Esophagus muscularis mucosa (tissue), 4 donors: ENCODE measurements around the gene LRRC4C. TPM values are rescaled to one million over a fixed set of nuclear protein-coding genes. Genes with fewer than 3 reads are reported as not detected.
"Not testable (repeated sequence)": the region's sequence is repeated elsewhere in the genome, so short reads cannot be mapped to it uniquely, and the experiment has no call there.

Source experiments
- DNase-seq: peaks from one replicate; pipeline ENCODE4 v3.0.0-alpha.2; 2017; ENCODE audit errors: extremely low spot score
- H3K27ac ChIP-seq, 4 donors: fragments of 200-600 bp; sonication (generic); replicated peaks in 1 of 4; 1 replicate in 3 of 4; 2 replicates in 1 of 4; pipeline ENCODE4 v1.5.1; 2016 to 2019; ENCODE audit warnings: mild to moderate bottlenecking in 1 of 4
- H3K27me3 ChIP-seq, 4 donors: fragments of 200-600 bp; sonication (generic); one replicate each; pipeline versions ENCODE4 v1.5.1 to v1.6.0; 2016 to 2019
- H3K36me3 ChIP-seq, 4 donors: fragments of 200-600 bp; sonication (generic); one replicate each; pipeline ENCODE4 v1.5.1; 2016 to 2019
- H3K4me1 ChIP-seq, 4 donors: fragments of 200-600 bp; sonication (generic); one replicate each; pipeline ENCODE4 v1.5.1; 2016 to 2019
- H3K4me3 ChIP-seq, 4 donors: fragments of 200-600 bp; sonication (generic); 1 replicate in 2 of 4; 2 replicates in 2 of 4; pipeline ENCODE4 v1.5.1; 2016 to 2019; ENCODE audit warnings: mild to moderate bottlenecking in 4 of 4, moderate library complexity in 1 of 4
- H3K9me3 ChIP-seq, 4 donors: fragments of 200-600 bp; sonication (generic); 1 replicate in 3 of 4; 2 replicates in 1 of 4; pipeline ENCODE4 v1.5.1; 2016 to 2019
- EP300 ChIP-seq: sonication (generic); formaldehyde crosslinking; IDR thresholded peaks from one replicate; pipeline ENCODE4 v1.6.1; 2017; ENCODE audit warnings: antibody characterized with exemption
- POLR2A ChIP-seq: fragments of 450-650 bp; IDR thresholded peaks from one replicate; pipeline ENCODE4 v1.6.1; 2017; ENCODE audit warnings: antibody characterized with exemption, moderate library complexity, mild to moderate bottlenecking, low read depth
- POLR2AphosphoS5 ChIP-seq, 2 donors: sonication (generic); formaldehyde crosslinking; IDR thresholded peaks; one replicate each; pipeline ENCODE4 v1.6.1; 2017; ENCODE audit warnings: antibody characterized with exemption in 2 of 2
- WGBS: methylation state at CpG from one replicate; pipeline ENCODE4 v1.1.5; 2018; 5-methylcytosine and 5-hydroxymethylcytosine counted together
- intact Hi-C: fragments of 100-400 bp; cut with DNase I; formaldehyde crosslinking; loops from one replicate; pipeline ENCODE4 v1.15.1; 2023
- total RNA-seq, 4 donors: library from RNA; depleted of rRNA; stranded (reverse); fragments of >200 nt; gene quantifications; one replicate each; pipeline versions ENCODE4 v1.1.0 to v1.2.1, GENCODE V29; 2016
- TF ChIP-seq, protein P1 (sequence below), 3 experiments: fragments of 200-600 bp in 2 of 3; fragments of 450-650 bp in 1 of 3; sonication (generic) in 2 of 3; IDR thresholded peaks; one replicate each; pipeline ENCODE4 v1.5.1; 2017 to 2019; ENCODE audit warnings: antibody characterized with exemption in 3 of 3, mild to moderate bottlenecking in 2 of 3, moderate library complexity in 1 of 3

The LRRC4C gene
- total RNA-seq, 4 donors from 2014 or later: 1.2 to 4.0 (median 2.2) TPM

DNA sequence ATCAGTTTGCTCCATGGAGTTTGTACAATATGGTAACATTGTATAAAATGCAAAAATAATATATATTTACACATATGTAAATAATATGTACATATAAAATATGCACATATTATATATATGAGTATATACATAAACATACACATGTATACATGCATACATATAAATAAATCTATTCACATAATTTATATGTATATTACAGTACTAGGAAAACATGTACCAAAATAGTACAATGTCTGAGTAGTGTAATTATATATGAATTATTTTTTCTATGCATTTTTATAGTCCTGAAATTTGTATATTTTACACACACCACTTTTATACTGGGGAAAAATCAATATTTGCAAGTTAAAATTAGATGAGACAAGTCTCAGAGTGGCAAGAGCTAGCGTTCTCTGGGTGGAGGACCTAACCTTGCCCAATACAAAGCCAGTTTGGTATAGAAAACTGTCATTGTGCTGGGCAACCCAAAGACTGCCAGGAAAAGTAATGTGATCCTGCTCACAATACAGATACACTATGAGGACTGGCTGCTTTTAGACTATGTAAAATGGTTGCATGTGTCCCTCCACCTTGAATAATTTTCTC, 889.4 kb downstream of the LRRC4C start:
- no peak for DNase-seq
- WGBS: 95% methylated on average over 1 of the region's 1 CpG
- Histone ChIP-seq H3K36me3 (no peaks in the 10 kb centered on the region), H3K4me1 (no peaks in the 10 kb centered on the region), H3K9me3 (no peaks in the 10 kb centered on the region), H3K27me3 (no peaks in the 10 kb centered on the region), H3K27ac (no peak overlapping the region), H3K4me3 (no peak overlapping the region)
- intact Hi-C loops: no loop called here
- TF ChIP-seq, protein P1, sequence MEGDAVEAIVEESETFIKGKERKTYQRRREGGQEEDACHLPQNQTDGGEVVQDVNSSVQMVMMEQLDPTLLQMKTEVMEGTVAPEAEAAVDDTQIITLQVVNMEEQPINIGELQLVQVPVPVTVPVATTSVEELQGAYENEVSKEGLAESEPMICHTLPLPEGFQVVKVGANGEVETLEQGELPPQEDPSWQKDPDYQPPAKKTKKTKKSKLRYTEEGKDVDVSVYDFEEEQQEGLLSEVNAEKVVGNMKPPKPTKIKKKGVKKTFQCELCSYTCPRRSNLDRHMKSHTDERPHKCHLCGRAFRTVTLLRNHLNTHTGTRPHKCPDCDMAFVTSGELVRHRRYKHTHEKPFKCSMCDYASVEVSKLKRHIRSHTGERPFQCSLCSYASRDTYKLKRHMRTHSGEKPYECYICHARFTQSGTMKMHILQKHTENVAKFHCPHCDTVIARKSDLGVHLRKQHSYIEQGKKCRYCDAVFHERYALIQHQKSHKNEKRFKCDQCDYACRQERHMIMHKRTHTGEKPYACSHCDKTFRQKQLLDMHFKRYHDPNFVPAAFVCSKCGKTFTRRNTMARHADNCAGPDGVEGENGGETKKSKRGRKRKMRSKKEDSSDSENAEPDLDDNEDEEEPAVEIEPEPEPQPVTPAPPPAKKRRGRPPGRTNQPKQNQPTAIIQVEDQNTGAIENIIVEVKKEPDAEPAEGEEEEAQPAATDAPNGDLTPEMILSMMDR (IDR thresholded peaks at IDR 0.05): no peak
- no peak for TF ChIP-seq POLR2A
- TF ChIP-seq EP300: no peak
- TF ChIP-seq POLR2AphosphoS5 (IDR thresholded peaks at IDR 0.05): no peak

GRCh38 chr11:40567392-40567791, 892.1 kb downstream of the LRRC4C start:
- Histone ChIP-seq H3K9me3 (no peaks in the 10 kb centered on the region), H3K27me3 (no peaks in the 10 kb centered on the region), H3K36me3 (no peaks in the 10 kb centered on the region), H3K4me3 (no peak overlapping the region), H3K27ac (no peak overlapping the region), H3K4me1 (no peaks in the 10 kb centered on the region)
- WGBS: 77% methylated on average over 1 of the region's 1 CpG
- TF ChIP-seq EP300 (no peak), POLR2AphosphoS5 (IDR thresholded peaks at IDR 0.05) (no peak), POLR2A (no peak)
- TF ChIP-seq, protein P1 (IDR thresholded peaks at IDR 0.05): no peak
- intact Hi-C loops: no loop called here
- DNase-seq: no peak

DNA sequence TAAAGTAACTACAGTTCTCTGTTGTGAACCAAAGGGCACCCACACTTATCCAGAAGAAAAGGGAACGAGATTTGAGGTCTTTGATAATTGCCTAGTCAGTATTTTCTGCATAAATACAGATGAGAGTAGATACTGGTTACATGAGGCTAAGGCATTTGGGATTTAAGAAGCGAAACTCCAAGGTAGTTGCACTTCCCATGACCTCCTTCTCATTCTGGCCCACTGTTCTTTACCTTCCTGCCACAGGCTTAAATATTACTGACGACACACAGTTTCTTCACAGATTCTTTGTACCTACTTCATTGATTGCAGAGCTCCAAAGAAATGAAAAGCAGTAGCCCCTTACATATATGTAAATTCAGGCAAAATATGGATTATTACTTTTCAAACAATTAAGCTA, 915.3 kb downstream of the LRRC4C start:
- no peak for DNase-seq
- 63% methylated on average over 3 of the region's 3 CpGs for WGBS
- no peaks in the 10 kb centered on the region for H3K36me3 ChIP-seq
- peaks cover 0 to 3% (median 0%) of the 10 kb centered on the region in 4 donors for H3K9me3 ChIP-seq
- no peaks in the 10 kb centered on the region for H3K4me1 ChIP-seq
- H3K27ac ChIP-seq: no peak overlapping the region
- intact Hi-C loops: no loop called here
- H3K4me3 ChIP-seq: no peak overlapping the region
- H3K27me3 ChIP-seq: no peaks in the 10 kb centered on the region
- TF ChIP-seq, protein P1 (IDR thresholded peaks at IDR 0.05): no peak
- TF ChIP-seq POLR2AphosphoS5 (IDR thresholded peaks at IDR 0.05) (no peak), EP300 (no peak), POLR2A (no peak)

GRCh38 chr11:40542821-40543220, 916.6 kb downstream of the LRRC4C start:
- H3K27me3 ChIP-seq: no peaks in the 10 kb centered on the region
- H3K4me1 ChIP-seq: no peaks in the 10 kb centered on the region
- WGBS: 64% methylated on average over 1 of the region's 1 CpG
- intact Hi-C loops: no loop called here
- no peak overlapping the region for H3K27ac ChIP-seq
- H3K4me3 ChIP-seq: no peak overlapping the region
- TF ChIP-seq, protein P1 (IDR thresholded peaks at IDR 0.05): no peak
- no peak for TF ChIP-seq EP300
- no peak for TF ChIP-seq POLR2AphosphoS5 (IDR thresholded peaks at IDR 0.05)
- TF ChIP-seq POLR2A: no peak
- H3K36me3 ChIP-seq: no peaks in the 10 kb centered on the region
- DNase-seq: no peak
- H3K9me3 ChIP-seq: peaks cover 0 to 3% (median 0%) of the 10 kb centered on the region in 4 donors

GRCh38 chr11:40537734-40538133, 921.7 kb downstream of the LRRC4C start:
- Histone ChIP-seq H3K9me3 (no peaks in the 10 kb centered on the region), H3K4me1 (no peaks in the 10 kb centered on the region), H3K27me3 (no peaks in the 10 kb centered on the region), H3K4me3 (no peak overlapping the region), H3K27ac (no peak overlapping the region), H3K36me3 (no peaks in the 10 kb centered on the region)
- intact Hi-C loops: no loop called here
- TF ChIP-seq, protein P1 (IDR thresholded peaks at IDR 0.05): no peak
- no peak for TF ChIP-seq POLR2AphosphoS5 (IDR thresholded peaks at IDR 0.05)
- TF ChIP-seq EP300: no peak
- TF ChIP-seq POLR2A: no peak
- WGBS: 77% methylated on average over 3 of the region's 3 CpGs
- no peak for DNase-seq

GRCh38 chr11:40522080-40522479, 937.4 kb downstream of the LRRC4C start:
- DNase-seq, H3K27me3 ChIP-seq, H3K27ac ChIP-seq, intact Hi-C loops, H3K36me3 ChIP-seq, H3K9me3 ChIP-seq, H3K4me1 ChIP-seq, H3K4me3 ChIP-seq: not testable (repeated sequence)
- WGBS: 86% methylated on average over 6 of the region's 6 CpGs
